Measurements from ENCODE around the gene PIEZO2.

DNA sequence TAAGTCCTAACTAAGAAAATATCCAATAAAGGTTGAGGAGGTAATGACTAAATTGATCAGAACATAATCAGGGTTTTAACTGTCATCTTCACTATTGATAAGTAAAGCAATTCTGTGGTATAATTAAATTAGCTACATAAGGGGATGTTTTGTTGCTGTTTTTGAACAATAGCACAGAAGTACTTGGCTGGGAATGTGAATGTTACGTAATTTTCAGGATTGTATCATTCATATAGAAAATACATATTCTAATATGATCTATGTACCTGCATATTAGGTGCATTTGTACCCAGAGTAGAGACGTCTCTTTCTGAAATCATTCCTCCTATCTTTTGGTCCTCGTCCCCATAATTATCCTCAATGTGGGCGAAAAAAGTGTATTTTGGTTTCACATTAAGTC is 109.0 kb downstream of the PIEZO2 start:
- TF ChIP-seq, protein P1, sequence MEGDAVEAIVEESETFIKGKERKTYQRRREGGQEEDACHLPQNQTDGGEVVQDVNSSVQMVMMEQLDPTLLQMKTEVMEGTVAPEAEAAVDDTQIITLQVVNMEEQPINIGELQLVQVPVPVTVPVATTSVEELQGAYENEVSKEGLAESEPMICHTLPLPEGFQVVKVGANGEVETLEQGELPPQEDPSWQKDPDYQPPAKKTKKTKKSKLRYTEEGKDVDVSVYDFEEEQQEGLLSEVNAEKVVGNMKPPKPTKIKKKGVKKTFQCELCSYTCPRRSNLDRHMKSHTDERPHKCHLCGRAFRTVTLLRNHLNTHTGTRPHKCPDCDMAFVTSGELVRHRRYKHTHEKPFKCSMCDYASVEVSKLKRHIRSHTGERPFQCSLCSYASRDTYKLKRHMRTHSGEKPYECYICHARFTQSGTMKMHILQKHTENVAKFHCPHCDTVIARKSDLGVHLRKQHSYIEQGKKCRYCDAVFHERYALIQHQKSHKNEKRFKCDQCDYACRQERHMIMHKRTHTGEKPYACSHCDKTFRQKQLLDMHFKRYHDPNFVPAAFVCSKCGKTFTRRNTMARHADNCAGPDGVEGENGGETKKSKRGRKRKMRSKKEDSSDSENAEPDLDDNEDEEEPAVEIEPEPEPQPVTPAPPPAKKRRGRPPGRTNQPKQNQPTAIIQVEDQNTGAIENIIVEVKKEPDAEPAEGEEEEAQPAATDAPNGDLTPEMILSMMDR (IDR thresholded peaks at IDR 0.05; ENCODE audit: poor library complexity, severe bottlenecking) = no peak
- TF ChIP-seq EZH2 (IDR thresholded peaks at IDR 0.05; ENCODE audit: borderline replicate concordance, insufficient read depth, low read length, poor library complexity, severe bottlenecking) = no peak
- no peak for TF ChIP-seq POLR2AphosphoS5 (IDR thresholded peaks at IDR 0.05)
- TF ChIP-seq EP300 (conservative IDR thresholded peaks at IDR 0.05; ENCODE audit: poor library complexity, severe bottlenecking) = no peak
- no peak for TF ChIP-seq MXI1 (conservative IDR thresholded peaks at IDR 0.05; ENCODE audit: poor library complexity, severe bottlenecking)
- TF ChIP-seq, protein P2, sequence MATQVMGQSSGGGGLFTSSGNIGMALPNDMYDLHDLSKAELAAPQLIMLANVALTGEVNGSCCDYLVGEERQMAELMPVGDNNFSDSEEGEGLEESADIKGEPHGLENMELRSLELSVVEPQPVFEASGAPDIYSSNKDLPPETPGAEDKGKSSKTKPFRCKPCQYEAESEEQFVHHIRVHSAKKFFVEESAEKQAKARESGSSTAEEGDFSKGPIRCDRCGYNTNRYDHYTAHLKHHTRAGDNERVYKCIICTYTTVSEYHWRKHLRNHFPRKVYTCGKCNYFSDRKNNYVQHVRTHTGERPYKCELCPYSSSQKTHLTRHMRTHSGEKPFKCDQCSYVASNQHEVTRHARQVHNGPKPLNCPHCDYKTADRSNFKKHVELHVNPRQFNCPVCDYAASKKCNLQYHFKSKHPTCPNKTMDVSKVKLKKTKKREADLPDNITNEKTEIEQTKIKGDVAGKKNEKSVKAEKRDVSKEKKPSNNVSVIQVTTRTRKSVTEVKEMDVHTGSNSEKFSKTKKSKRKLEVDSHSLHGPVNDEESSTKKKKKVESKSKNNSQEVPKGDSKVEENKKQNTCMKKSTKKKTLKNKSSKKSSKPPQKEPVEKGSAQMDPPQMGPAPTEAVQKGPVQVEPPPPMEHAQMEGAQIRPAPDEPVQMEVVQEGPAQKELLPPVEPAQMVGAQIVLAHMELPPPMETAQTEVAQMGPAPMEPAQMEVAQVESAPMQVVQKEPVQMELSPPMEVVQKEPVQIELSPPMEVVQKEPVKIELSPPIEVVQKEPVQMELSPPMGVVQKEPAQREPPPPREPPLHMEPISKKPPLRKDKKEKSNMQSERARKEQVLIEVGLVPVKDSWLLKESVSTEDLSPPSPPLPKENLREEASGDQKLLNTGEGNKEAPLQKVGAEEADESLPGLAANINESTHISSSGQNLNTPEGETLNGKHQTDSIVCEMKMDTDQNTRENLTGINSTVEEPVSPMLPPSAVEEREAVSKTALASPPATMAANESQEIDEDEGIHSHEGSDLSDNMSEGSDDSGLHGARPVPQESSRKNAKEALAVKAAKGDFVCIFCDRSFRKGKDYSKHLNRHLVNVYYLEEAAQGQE (IDR thresholded peaks at IDR 0.05; ENCODE audit: borderline replicate concordance) = no peak
- TF ChIP-seq RAD21 (conservative IDR thresholded peaks at IDR 0.05) = no peak
- no peak for TF ChIP-seq TAF1 (IDR thresholded peaks at IDR 0.05; ENCODE audit: low read depth)
